ENCODE measurements around the gene BNC2.

- TF ChIP-seq CTCF (conservative IDR thresholded peaks at IDR 0.05; ENCODE audit: low read length) = no peak
- TF ChIP-seq EZH2phosphoT487 (IDR thresholded peaks at IDR 0.05; ENCODE audit: borderline replicate concordance) = no peak
Observed at GRCh38 chr9:16825971-16826625, 44.4 kb downstream of the BNC2 start.

Data from Loucy (cell line).